A549 (cell line): ENCODE measurements around the gene STARD3NL. TPM values are rescaled to one million over a fixed set of nuclear protein-coding genes. Genes with fewer than 3 reads are reported as not detected.

Experiments
- ATAC-seq, 2 experiments: fragments of 200-7000 bp in 1 of 2; fragments of >200 bp in 1 of 2; cut with Nextera tagmentation in 1 of 2; cut with Tn5 transposase in 1 of 2; 3 replicates each; pipeline versions ENCODE4 v1.8.0 to v1.9.1; 2018 to 2020; ENCODE audit warnings: mild to moderate bottlenecking in 1 of 2, moderate library complexity in 1 of 2
- CTCF ChIA-PET: fragments of 300-600 bp; sonication (Branson Sonifier 250); formaldehyde crosslinking; extraction: SDS; loops from one replicate; lab custom pipeline; 2021; ENCODE audit warnings: antibody characterized with exemption, inconsistent platforms; lab: Yijun Ruan, JAX
- POLR2A ChIA-PET: fragments of 350-600 bp; formaldehyde crosslinking; extraction: SDS; loops from one replicate; lab custom pipeline; 2021; ENCODE audit warnings: antibody characterized with exemption, inconsistent platforms; lab: Yijun Ruan, JAX
- DNase-seq, 2 experiments: peaks; one replicate each; pipeline versions ENCODE4 v3.0.0 to v3.0.0-alpha.2; 2011 to 2016; ENCODE audit warnings: low read depth in 1 of 2, low spot score in 1 of 2
- FAIRE-seq: peaks from 2 replicates; lab custom pipeline; 2011; peaks lifted over from hg19 to GRCh38; lab: Jason Lieb, UNC
- H3K27ac ChIP-seq, 2 experiments: fragments of >200 bp; sonication (Bioruptor Twin); formaldehyde crosslinking; 3 replicates each; pipeline ENCODE4 v1.5.1; 2016 to 2017
- H3K4me1 ChIP-seq: fragments of >200 bp; sonication (Bioruptor Twin); formaldehyde crosslinking; 3 replicates; pipeline ENCODE4 v1.6.1; 2016
- H3K4me2 ChIP-seq: fragments of >200 bp; sonication (Bioruptor Twin); formaldehyde crosslinking; 3 replicates; pipeline ENCODE4 v1.6.1; 2016
- H3K4me3 ChIP-seq: fragments of >200 bp; sonication (Bioruptor Twin); formaldehyde crosslinking; 3 replicates; pipeline ENCODE4 v1.5.1; 2016
- H3K9me3 ChIP-seq: fragments of >200 bp; sonication (Bioruptor Twin); formaldehyde crosslinking; 3 replicates; pipeline ENCODE4 v1.6.1; 2016
- BHLHE40 ChIP-seq: IDR thresholded peaks from 2 replicates; pipeline ENCODE4 v1.6.1; 2012; ENCODE audit warnings: low read depth, low read length, inconsistent platforms
- CBX2 ChIP-seq: fragments of 200-600 bp; sonication (generic); IDR thresholded peaks from 2 replicates; pipeline ENCODE4 v1.6.1; 2016; ENCODE audit warnings: low read depth, mild to moderate bottlenecking, borderline replicate concordance
- CEBPB ChIP-seq, 2 experiments: fragments of >200 bp in 1 of 2; sonication (Bioruptor Twin) in 1 of 2; formaldehyde crosslinking in 1 of 2; IDR thresholded peaks; 2 replicates each; pipeline ENCODE4 v1.6.1; 2012 to 2016
- CHD2 ChIP-seq: fragments of 150-350 bp; IDR thresholded peaks from 2 replicates; pipeline ENCODE4 v1.6.1; 2014; ENCODE audit warnings: low read length; ENCODE audit not compliant: partially characterized antibody
- CTCF ChIP-seq: fragments of >200 bp; sonication (Bioruptor Twin); formaldehyde crosslinking; IDR thresholded peaks from 3 replicates; pipeline ENCODE4 v1.5.1; 2016
- EHF ChIP-seq: fragments of 250-450 bp; sonication (Bioruptor Pico); IDR thresholded peaks from 2 replicates; pipeline ENCODE4 v1.5.0; 2020; ENCODE audit warnings: mild to moderate bottlenecking
- EHMT2 ChIP-seq: fragments of 200-600 bp; sonication (generic); IDR thresholded peaks from 2 replicates; pipeline ENCODE4 v1.6.1; 2016; ENCODE audit warnings: antibody characterized with exemption, low read depth, mild to moderate bottlenecking, moderate library complexity
- ELK1 ChIP-seq: fragments of 150-350 bp; IDR thresholded peaks from 2 replicates; pipeline ENCODE4 v1.6.1; 2014; ENCODE audit warnings: low read depth, mild to moderate bottlenecking, low read length
- FOSB ChIP-seq: fragments of 250-450 bp; sonication (Bioruptor Pico); IDR thresholded peaks from 2 replicates; pipeline ENCODE4 v1.5.0; 2020; ENCODE audit warnings: mild to moderate bottlenecking, moderate library complexity
- HDAC2 ChIP-seq: fragments of 200-600 bp; sonication (generic); IDR thresholded peaks from 2 replicates; pipeline ENCODE4 v1.6.1; 2016
- JUN ChIP-seq, 2 experiments: fragments of >200 bp; sonication (Bioruptor Twin); formaldehyde crosslinking; IDR thresholded peaks; 2 replicates in 1 of 2; 3 replicates in 1 of 2; pipeline ENCODE4 v1.6.1; 2016 to 2017
- MAZ ChIP-seq: fragments of 150-350 bp; IDR thresholded peaks from 2 replicates; pipeline ENCODE4 v1.6.1; 2014; ENCODE audit warnings: antibody characterized with exemption, low read depth, low read length, borderline replicate concordance
- MYC ChIP-seq: IDR thresholded peaks from 2 replicates; pipeline ENCODE4 v1.6.1; 2012; ENCODE audit warnings: mild to moderate bottlenecking, inconsistent platforms, low read length, improper control_type of control experiment, borderline replicate concordance
- NPAS2 ChIP-seq: fragments of 250-450 bp; sonication (Bioruptor Pico); IDR thresholded peaks from 2 replicates; pipeline ENCODE4 v1.8.0; 2022; ENCODE audit warnings: mild to moderate bottlenecking, moderate library complexity, borderline replicate concordance
- NR3C1 ChIP-seq: fragments of >200 bp; sonication (Bioruptor Twin); formaldehyde crosslinking; IDR thresholded peaks from 3 replicates; pipeline ENCODE4 v1.6.1; 2017
- RCOR1 ChIP-seq: fragments of 150-350 bp; IDR thresholded peaks from 2 replicates; pipeline ENCODE4 v1.6.1; 2014; ENCODE audit warnings: antibody characterized with exemption, low read length, low read depth
- SREBF2 ChIP-seq: fragments of 450-650 bp; IDR thresholded peaks from 2 replicates; pipeline ENCODE4 v1.6.1; 2014; ENCODE audit warnings: mild to moderate bottlenecking, moderate library complexity
- TFCP2L1 ChIP-seq: fragments of 250-450 bp; sonication (Bioruptor Pico); IDR thresholded peaks from 2 replicates; pipeline ENCODE4 v1.5.0; 2021; ENCODE audit warnings: mild to moderate bottlenecking
- ZC3H11A ChIP-seq: fragments of 450-650 bp; IDR thresholded peaks from 2 replicates; pipeline ENCODE4 v1.6.1; 2014; ENCODE audit warnings: antibody characterized with exemption, mild to moderate bottlenecking
- ZSCAN20 ChIP-seq: fragments of 250-450 bp; sonication (Bioruptor Pico); IDR thresholded peaks from 2 replicates; pipeline ENCODE4 v1.8.0; 2022; ENCODE audit warnings: mild to moderate bottlenecking, moderate library complexity
- WGBS: methylation state at CpG from one replicate; pipeline ENCODE4 v1.1.6; 2017; ENCODE audit errors: missing lambda C conversion rate; 5-methylcytosine and 5-hydroxymethylcytosine counted together
- polyA plus RNA-seq, 4 experiments: library from polyadenylated mRNA; depleted of rRNA in 3 of 4; stranded (reverse); fragments of >200 nt; fragmentation: RNase III in 1 of 4; extraction: RNeasy Plus Mini Kit Qiagen cat#74134 plus additional on column Dnase treatment in 1 of 4; gene quantifications; 2 replicates in 3 of 4; 3 replicates in 1 of 4; pipeline ENCODE4 v1.2.3, GENCODE V29; 2011 to 2017
- TF ChIP-seq, protein P1 (sequence below): fragments of 250-450 bp; sonication (Bioruptor Pico); IDR thresholded peaks from 2 replicates; pipeline ENCODE4 v1.5.0; 2021; ENCODE audit warnings: mild to moderate bottlenecking, moderate library complexity, borderline replicate concordance
- TF ChIP-seq, protein P2 (sequence below): fragments of 200-600 bp; sonication (generic); IDR thresholded peaks from 2 replicates; pipeline ENCODE4 v1.6.1; 2016; ENCODE audit warnings: antibody characterized with exemption, mild to moderate bottlenecking, moderate library complexity
- TF ChIP-seq, protein P3 (sequence below): fragments of 450-650 bp; IDR thresholded peaks from 2 replicates; pipeline ENCODE4 v1.6.1; 2014; ENCODE audit warnings: antibody characterized with exemption
- TF ChIP-seq, protein P4 (sequence below): IDR thresholded peaks from 2 replicates; pipeline ENCODE4 v1.6.1; 2012
- TF ChIP-seq, protein P5 (sequence below): fragments of 250-450 bp; sonication (Bioruptor Pico); IDR thresholded peaks from 2 replicates; pipeline ENCODE4 v1.5.0; 2020; ENCODE audit warnings: low read depth, mild to moderate bottlenecking, moderate library complexity

The STARD3NL gene
- polyA plus RNA-seq, 2 of the 4 experiments (the other 2 are of a cell fraction), result 57.9 to 104 TPM

GRCh38 chr7:38182450-38182849 is 4.4 kb downstream of the STARD3NL start:
- no peak for TF ChIP-seq RCOR1
- no peak for TF ChIP-seq NPAS2
- no peak for TF ChIP-seq ZC3H11A
- TF ChIP-seq, protein P1, sequence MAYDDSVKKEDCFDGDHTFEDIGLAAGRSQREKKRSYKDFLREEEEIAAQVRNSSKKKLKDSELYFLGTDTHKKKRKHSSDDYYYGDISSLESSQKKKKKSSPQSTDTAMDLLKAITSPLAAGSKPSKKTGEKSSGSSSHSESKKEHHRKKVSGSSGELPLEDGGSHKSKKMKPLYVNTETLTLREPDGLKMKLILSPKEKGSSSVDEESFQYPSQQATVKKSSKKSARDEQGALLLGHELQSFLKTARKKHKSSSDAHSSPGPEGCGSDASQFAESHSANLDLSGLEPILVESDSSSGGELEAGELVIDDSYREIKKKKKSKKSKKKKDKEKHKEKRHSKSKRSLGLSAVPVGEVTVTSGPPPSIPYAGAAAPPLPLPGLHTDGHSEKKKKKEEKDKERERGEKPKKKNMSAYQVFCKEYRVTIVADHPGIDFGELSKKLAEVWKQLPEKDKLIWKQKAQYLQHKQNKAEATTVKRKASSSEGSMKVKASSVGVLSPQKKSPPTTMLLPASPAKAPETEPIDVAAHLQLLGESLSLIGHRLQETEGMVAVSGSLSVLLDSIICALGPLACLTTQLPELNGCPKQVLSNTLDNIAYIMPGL (CRISPR knock-in tag), result no peak
- TF ChIP-seq, protein P2, sequence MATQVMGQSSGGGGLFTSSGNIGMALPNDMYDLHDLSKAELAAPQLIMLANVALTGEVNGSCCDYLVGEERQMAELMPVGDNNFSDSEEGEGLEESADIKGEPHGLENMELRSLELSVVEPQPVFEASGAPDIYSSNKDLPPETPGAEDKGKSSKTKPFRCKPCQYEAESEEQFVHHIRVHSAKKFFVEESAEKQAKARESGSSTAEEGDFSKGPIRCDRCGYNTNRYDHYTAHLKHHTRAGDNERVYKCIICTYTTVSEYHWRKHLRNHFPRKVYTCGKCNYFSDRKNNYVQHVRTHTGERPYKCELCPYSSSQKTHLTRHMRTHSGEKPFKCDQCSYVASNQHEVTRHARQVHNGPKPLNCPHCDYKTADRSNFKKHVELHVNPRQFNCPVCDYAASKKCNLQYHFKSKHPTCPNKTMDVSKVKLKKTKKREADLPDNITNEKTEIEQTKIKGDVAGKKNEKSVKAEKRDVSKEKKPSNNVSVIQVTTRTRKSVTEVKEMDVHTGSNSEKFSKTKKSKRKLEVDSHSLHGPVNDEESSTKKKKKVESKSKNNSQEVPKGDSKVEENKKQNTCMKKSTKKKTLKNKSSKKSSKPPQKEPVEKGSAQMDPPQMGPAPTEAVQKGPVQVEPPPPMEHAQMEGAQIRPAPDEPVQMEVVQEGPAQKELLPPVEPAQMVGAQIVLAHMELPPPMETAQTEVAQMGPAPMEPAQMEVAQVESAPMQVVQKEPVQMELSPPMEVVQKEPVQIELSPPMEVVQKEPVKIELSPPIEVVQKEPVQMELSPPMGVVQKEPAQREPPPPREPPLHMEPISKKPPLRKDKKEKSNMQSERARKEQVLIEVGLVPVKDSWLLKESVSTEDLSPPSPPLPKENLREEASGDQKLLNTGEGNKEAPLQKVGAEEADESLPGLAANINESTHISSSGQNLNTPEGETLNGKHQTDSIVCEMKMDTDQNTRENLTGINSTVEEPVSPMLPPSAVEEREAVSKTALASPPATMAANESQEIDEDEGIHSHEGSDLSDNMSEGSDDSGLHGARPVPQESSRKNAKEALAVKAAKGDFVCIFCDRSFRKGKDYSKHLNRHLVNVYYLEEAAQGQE, result no peak
- TF ChIP-seq EHF (CRISPR knock-in tag), result no peak
- TF ChIP-seq EHMT2, result no peak
- TF ChIP-seq, protein P3, sequence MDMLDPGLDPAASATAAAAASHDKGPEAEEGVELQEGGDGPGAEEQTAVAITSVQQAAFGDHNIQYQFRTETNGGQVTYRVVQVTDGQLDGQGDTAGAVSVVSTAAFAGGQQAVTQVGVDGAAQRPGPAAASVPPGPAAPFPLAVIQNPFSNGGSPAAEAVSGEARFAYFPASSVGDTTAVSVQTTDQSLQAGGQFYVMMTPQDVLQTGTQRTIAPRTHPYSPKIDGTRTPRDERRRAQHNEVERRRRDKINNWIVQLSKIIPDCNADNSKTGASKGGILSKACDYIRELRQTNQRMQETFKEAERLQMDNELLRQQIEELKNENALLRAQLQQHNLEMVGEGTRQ, result no peak
- TF ChIP-seq HDAC2, result no peak
- no peak for TF ChIP-seq CTCF
- TF ChIP-seq JUN (IDR thresholded peaks at IDR 0.05), result no peak
- no peak for TF ChIP-seq CEBPB (IDR thresholded peaks at IDR 0.05)
- TF ChIP-seq MAZ, result no peak
- TF ChIP-seq TFCP2L1 (CRISPR knock-in tag), result no peak
- no peak for ATAC-seq
- CTCF ChIA-PET, result interaction anchor here (1.0 kb wide), 1 partner anchor 33 kb away, joined by 4 read pairs; no protein-coding TSS in a partner anchor
- POLR2A ChIA-PET, result no interaction called here
- Histone ChIP-seq H3K27ac (no peak overlapping the region), H3K9me3 (no peaks in the 10 kb centered on the region), H3K4me1 (peaks cover 39% of the 10 kb centered on the region), H3K4me2 (no peak overlapping the region), H3K4me3 (no peak overlapping the region)
- 100% methylated on average over 1 of the region's 1 CpG for WGBS
- FAIRE-seq, result no peak
- no peak for DNase-seq

GRCh38 chr7:38185395-38186307 is 7.6 kb downstream of the STARD3NL start:
- ChIA-PET CTCF (interaction anchor here (1.2 to 2.3 kb wide), 2 partner anchors 37 to 269 kb away, joined by 4 to 6 read pairs; partner anchors contain the start of gene SFRP4), POLR2A (no interaction called here)
- DNase-seq, result no peak
- ATAC-seq, result no peak
- peaks cover 40% of the 10 kb centered on the region for H3K4me1 ChIP-seq
- no peaks in the 10 kb centered on the region for H3K9me3 ChIP-seq
- no peak overlapping the region; the same call in 2 of the 3 replicates for H3K4me2 ChIP-seq
- H3K27ac ChIP-seq, result no peak overlapping the region
- no peak overlapping the region for H3K4me3 ChIP-seq
- WGBS, result 92% methylated on average over 6 of the region's 6 CpGs
- FAIRE-seq, result no peak
- TF ChIP-seq CHD2 (no peak), FOSB (CRISPR knock-in tag) (no peak), MYC (no peak), CEBPB (IDR thresholded peaks at IDR 0.05) (no peak), CBX2 (no peak), NPAS2 (no peak), SREBF2 (no peak), BHLHE40 (no peak), ELK1 (no peak), EHF (CRISPR knock-in tag) (no peak), ZSCAN20 (CRISPR knock-in tag) (no peak), NR3C1 (no peak), MAZ (no peak)
- TF ChIP-seq, protein P4, sequence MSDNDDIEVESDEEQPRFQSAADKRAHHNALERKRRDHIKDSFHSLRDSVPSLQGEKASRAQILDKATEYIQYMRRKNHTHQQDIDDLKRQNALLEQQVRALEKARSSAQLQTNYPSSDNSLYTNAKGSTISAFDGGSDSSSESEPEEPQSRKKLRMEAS, result no peak
- TF ChIP-seq, protein P5, sequence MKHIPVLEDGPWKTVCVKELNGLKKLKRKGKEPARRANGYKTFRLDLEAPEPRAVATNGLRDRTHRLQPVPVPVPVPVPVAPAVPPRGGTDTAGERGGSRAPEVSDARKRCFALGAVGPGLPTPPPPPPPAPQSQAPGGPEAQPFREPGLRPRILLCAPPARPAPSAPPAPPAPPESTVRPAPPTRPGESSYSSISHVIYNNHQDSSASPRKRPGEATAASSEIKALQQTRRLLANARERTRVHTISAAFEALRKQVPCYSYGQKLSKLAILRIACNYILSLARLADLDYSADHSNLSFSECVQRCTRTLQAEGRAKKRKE (CRISPR knock-in tag), result no peak
